ENCODE data around the gene DYDC2.
"Not testable (repeated sequence)": the region's sequence is repeated elsewhere in the genome, so short reads cannot be mapped to it uniquely, and the experiment has no call there.

Gene DYDC2

GRCh38 chr10:80356563-80356988 is at the start of gene DYDC2, which contains the start of gene DYDC1:
Gene DYDC2, plus strand, starts transcription at chr10:80356781. Its CDS starts 5,663 bp downstream, at chr10:80362444.
Gene DYDC1, minus strand, starts transcription at chr10:80356755. Its CDS starts 4,154 bp downstream, at chr10:80352601.
- DNase-seq (ENCODE audit: low spot score): no peak

- no peak for DNase-seq (ENCODE audit: low spot score)
Measured at GRCh38 chr10:80313523-80313922, 43.1 kb upstream of the DYDC2 start.

- no peak for DNase-seq (ENCODE audit: low spot score)
Measured at GRCh38 chr10:80315391-80315790, 41.2 kb upstream of the DYDC2 start.

- no peak for DNase-seq (ENCODE audit: low spot score)
Measured at GRCh38 chr10:80318742-80319141, 37.8 kb upstream of the DYDC2 start.

- DNase-seq (ENCODE audit: low spot score): no peak
Measured at GRCh38 chr10:80319318-80319717, 37.3 kb upstream of the DYDC2 start.

GRCh38 chr10:80319725-80320290 is 36.8 kb upstream of the DYDC2 start:
- DNase-seq (ENCODE audit: low spot score): no peak

- no peak for DNase-seq (ENCODE audit: low spot score)
Measured at GRCh38 chr10:80320377-80320776, 36.2 kb upstream of the DYDC2 start.

GRCh38 chr10:80321183-80321582 is 35.4 kb upstream of the DYDC2 start:
- no peak for DNase-seq (ENCODE audit: low spot score)

GRCh38 chr10:80322158-80322557 is 34.4 kb upstream of the DYDC2 start:
- no peak for DNase-seq (ENCODE audit: low spot score)

- DNase-seq (ENCODE audit: low spot score): no peak
Measured at GRCh38 chr10:80322711-80323110, 33.9 kb upstream of the DYDC2 start.

- DNase-seq (ENCODE audit: low spot score): no peak
Measured at GRCh38 chr10:80323311-80323710, 33.3 kb upstream of the DYDC2 start.

- DNase-seq (ENCODE audit: low spot score): no peak
Measured at GRCh38 chr10:80324086-80324485, 32.5 kb upstream of the DYDC2 start.

- DNase-seq (ENCODE audit: low spot score): no peak
Measured at GRCh38 chr10:80324891-80325364, 31.7 kb upstream of the DYDC2 start.

GRCh38 chr10:80333983-80334382 is 22.6 kb upstream of the DYDC2 start:
- no peak for DNase-seq (ENCODE audit: low spot score)

GRCh38 chr10:80344276-80344675 is 12.3 kb upstream of the DYDC2 start:
- DNase-seq (ENCODE audit: low spot score): no peak

GRCh38 chr10:80344912-80345311 is 11.7 kb upstream of the DYDC2 start:
- DNase-seq (ENCODE audit: low spot score): no peak

GRCh38 chr10:80350251-80350650 is 6.3 kb upstream of the DYDC2 start:
- no peak for DNase-seq (ENCODE audit: low spot score)

GRCh38 chr10:80351220-80351619 is 5.4 kb upstream of the DYDC2 start:
- no peak for DNase-seq (ENCODE audit: low spot score)

GRCh38 chr10:80356989-80357850 is 639 bp downstream of the DYDC2 start:
- no peak for DNase-seq (ENCODE audit: low spot score)

GRCh38 chr10:80357851-80358125 is 1.2 kb downstream of the DYDC2 start:
- no peak for DNase-seq (ENCODE audit: low spot score)

GRCh38 chr10:80358925-80359324 is 2.3 kb downstream of the DYDC2 start:
- DNase-seq (ENCODE audit: low spot score): not testable (repeated sequence)

- DNase-seq (ENCODE audit: low spot score): no peak
Measured at GRCh38 chr10:80359644-80360043, 3.1 kb downstream of the DYDC2 start.

- no peak for DNase-seq (ENCODE audit: low spot score)
Measured at GRCh38 chr10:80365510-80365909, 8.9 kb downstream of the DYDC2 start.

- DNase-seq (ENCODE audit: low spot score): no peak
Measured at GRCh38 chr10:80371467-80371866, 14.9 kb downstream of the DYDC2 start.
